GM12878 (cell line): ENCODE measurements around the gene UBLCP1. TPM values are rescaled to one million over a fixed set of nuclear protein-coding genes. Genes with fewer than 3 reads are reported as not detected.
A peak's percentile ranks its signal among the peaks of the same experiment; 100 is the strongest.

Experiments
- ATAC-seq: fragments of 200-7000 bp; cut with Tn5 transposase; 3 replicates; pipeline ENCODE4 v1.9.1; 2020; ENCODE audit warnings: mild to moderate bottlenecking, moderate library complexity
- BruUV-seq: library from RNA; stranded (reverse); fragments of 400-500 nt; replicated peaks from 2 replicates; lab custom pipeline; 2021; lab: Mats Ljungman, UMichigan
- CTCF ChIA-PET: fragments of 300-600 bp; sonication (Branson Sonifier 250); formaldehyde crosslinking; extraction: SDS; loops from one replicate; lab custom pipeline; 2021; ENCODE audit warnings: inconsistent platforms; lab: Yijun Ruan, JAX
- POLR2A ChIA-PET: fragments of 350-600 bp; formaldehyde crosslinking; extraction: SDS; loops from one replicate; lab custom pipeline; 2021; ENCODE audit warnings: inconsistent platforms; lab: Charles Lee
- RAD21 ChIA-PET: fragments of 300-600 bp; sonication (Branson Sonifier 250); formaldehyde crosslinking; loops from one replicate; lab custom pipeline; 2023; ENCODE audit warnings: antibody characterized with exemption; ENCODE audit not compliant: unreplicated experiment; lab: Charles Lee
- SMC1A ChIA-PET: fragments of 300-600 bp; sonication (Branson Sonifier 250); formaldehyde crosslinking; loops from one replicate; lab custom pipeline; 2023; ENCODE audit not compliant: unreplicated experiment, uncharacterized antibody; lab: Charles Lee
- DNase-seq: peaks from one replicate; pipeline ENCODE4 v3.0.0-alpha.2; 2011; ENCODE audit warnings: low read depth, low spot score
- FAIRE-seq: peaks from 3 replicates; lab custom pipeline; 2011; peaks lifted over from hg19 to GRCh38; lab: Jason Lieb, UNC
- H2AFZ ChIP-seq: 2 replicates; pipeline ENCODE4 v1.6.0; 2011; ENCODE audit warnings: low read depth, low read length, control low read depth; ENCODE audit not compliant: control insufficient read depth
- H3K27ac ChIP-seq: 2 replicates; pipeline ENCODE4 v1.5.1; 2011; ENCODE audit warnings: control low read depth; ENCODE audit not compliant: control insufficient read depth, insufficient read depth
- H3K27me3 ChIP-seq, 2 experiments: replicated peaks in 1 of 2; 2 replicates each; pipeline versions ENCODE4 v1.6.0 to v1.6.1; 2011; ENCODE audit warnings: low read length in 1 of 2; ENCODE audit not compliant: control insufficient read depth in 2 of 2, insufficient read depth in 2 of 2
- H3K36me3 ChIP-seq, 2 experiments: 2 replicates each; pipeline ENCODE4 v1.5.1; 2011; ENCODE audit warnings: low read length in 1 of 2; ENCODE audit not compliant: control insufficient read depth in 2 of 2, insufficient read depth in 2 of 2
- H3K4me1 ChIP-seq: 2 replicates; pipeline ENCODE4 v1.6.1; 2011; ENCODE audit warnings: mild to moderate bottlenecking, low read length, moderate library complexity, mixed read lengths; ENCODE audit not compliant: control insufficient read depth, insufficient read depth
- H3K4me2 ChIP-seq: 2 replicates; pipeline ENCODE4 v1.6.0; 2011; ENCODE audit warnings: control low read depth; ENCODE audit not compliant: control insufficient read depth, insufficient read depth
- H3K4me3 ChIP-seq: fragments of 200-600 bp; sonication (generic); 2 replicates; pipeline ENCODE4 v1.5.1; 2016
- H3K79me2 ChIP-seq: 2 replicates; pipeline ENCODE4 v1.6.0; 2011; ENCODE audit warnings: low read length; ENCODE audit not compliant: control insufficient read depth, insufficient read depth
- H3K9ac ChIP-seq: 2 replicates; pipeline ENCODE4 v1.8.0; 2011; ENCODE audit warnings: low read length, control low read depth, mixed read lengths; ENCODE audit not compliant: control insufficient read depth, insufficient read depth
- H3K9me3 ChIP-seq: replicated peaks from 3 replicates; pipeline ENCODE4 v1.5.1; 2011; ENCODE audit warnings: mild to moderate bottlenecking, low read length; ENCODE audit not compliant: control insufficient read depth, insufficient read depth
- H4K20me1 ChIP-seq: 2 replicates; pipeline ENCODE4 v1.6.0; 2011; ENCODE audit not compliant: control insufficient read depth, insufficient read depth
- CBX3 ChIP-seq: fragments of 200-600 bp; sonication (generic); IDR thresholded peaks from 2 replicates; pipeline ENCODE4 v1.6.1; 2016; ENCODE audit warnings: low read depth, borderline replicate concordance
- CBX5 ChIP-seq: sonication (generic); IDR thresholded peaks from 2 replicates; pipeline ENCODE4 v1.6.1; 2016; ENCODE audit warnings: low read depth, moderate library complexity, mild to moderate bottlenecking, inconsistent platforms
- MEF2A ChIP-seq: IDR thresholded peaks from 2 replicates; pipeline ENCODE4 v1.6.1; 2011; ENCODE audit warnings: low read depth, mild to moderate bottlenecking, low read length, moderate library complexity; ENCODE audit not compliant: insufficient read depth
- MTA2 ChIP-seq: fragments of 450-650 bp; IDR thresholded peaks from 2 replicates; pipeline ENCODE4 v1.6.1; 2016; ENCODE audit warnings: low read depth, mild to moderate bottlenecking, moderate library complexity
- MYB ChIP-seq: fragments of 150-350 bp; IDR thresholded peaks from 2 replicates; pipeline ENCODE4 v1.6.1; 2014; ENCODE audit warnings: mild to moderate bottlenecking, low read depth, low read length, borderline replicate concordance
- SP1 ChIP-seq: IDR thresholded peaks from one replicate; pipeline ENCODE4 v1.6.1; 2011; ENCODE audit warnings: low read depth, low read length
- SREBF2 ChIP-seq: IDR thresholded peaks from 2 replicates; pipeline ENCODE4 v1.6.1; 2012; ENCODE audit warnings: mild to moderate bottlenecking, low read length
- WGBS: methylation state at CpG from one replicate; pipeline ENCODE4 v1.1.6; 2016; ENCODE audit warnings: low lambda C conversion rate; ENCODE audit not compliant: insufficient replicate concordance, insufficient coverage; ENCODE audit errors: missing lambda C conversion rate; 5-methylcytosine and 5-hydroxymethylcytosine counted together
- in situ Hi-C: fragments of 300-500 bp; cut with MboI; formaldehyde crosslinking; loops from 9 replicates; pipeline ENCODE4 v1.14.3; 2018; ENCODE audit warnings: mixed read lengths
- intact Hi-C: fragments of 100-400 bp; cut with micrococcal nuclease; formaldehyde crosslinking; loops from one replicate; pipeline ENCODE4 v1.14.2; 2022; ENCODE audit not compliant: unreplicated experiment
- polyA plus RNA-seq, 11 experiments: library from polyadenylated mRNA; depleted of rRNA in 4 of 11; unstranded in 6 of 11; stranded (reverse) in 5 of 11; fragments of >200 nt; fragmentation: Nextera tagmentation in 4 of 11; fragmentation: Illumina TruSeq in 1 of 11; extraction: Ambion mirVana in 4 of 11; extraction: Trizol in 1 of 11; gene quantifications; 1 replicate in 1 of 11; 2 replicates in 10 of 11; pipeline versions ENCODE4 v1.2.1 to v1.2.3, GENCODE V29; 2011 to 2016; ENCODE audit warnings: inconsistent platforms in 2 of 11, missing spikeins in 2 of 11, low read depth in 1 of 11
- total RNA-seq, 4 experiments: library from RNA; depleted of rRNA in 3 of 4; stranded (reverse); fragments of >200 nt in 3 of 4; fragmentation: Illumina TruSeq in 1 of 4; extraction: Trizol in 1 of 4; gene quantifications; 2 replicates each; pipeline versions ENCODE4 v1.2.1 to v1.2.3, GENCODE V29; 2013 to 2021
- TF ChIP-seq, protein P1 (sequence below): fragments of 450-650 bp; conservative IDR thresholded peaks from 2 replicates; pipeline ENCODE4 v1.6.1; 2017; ENCODE audit warnings: mild to moderate bottlenecking, moderate library complexity

UBLCP1 gene
- total and polyA plus RNA-seq, 10 of the 15 experiments (the other 5 are each of a cell fraction or from before 2014, with no cell fraction given): 18.8 to 44.2 (median 32.1) TPM

DNA sequence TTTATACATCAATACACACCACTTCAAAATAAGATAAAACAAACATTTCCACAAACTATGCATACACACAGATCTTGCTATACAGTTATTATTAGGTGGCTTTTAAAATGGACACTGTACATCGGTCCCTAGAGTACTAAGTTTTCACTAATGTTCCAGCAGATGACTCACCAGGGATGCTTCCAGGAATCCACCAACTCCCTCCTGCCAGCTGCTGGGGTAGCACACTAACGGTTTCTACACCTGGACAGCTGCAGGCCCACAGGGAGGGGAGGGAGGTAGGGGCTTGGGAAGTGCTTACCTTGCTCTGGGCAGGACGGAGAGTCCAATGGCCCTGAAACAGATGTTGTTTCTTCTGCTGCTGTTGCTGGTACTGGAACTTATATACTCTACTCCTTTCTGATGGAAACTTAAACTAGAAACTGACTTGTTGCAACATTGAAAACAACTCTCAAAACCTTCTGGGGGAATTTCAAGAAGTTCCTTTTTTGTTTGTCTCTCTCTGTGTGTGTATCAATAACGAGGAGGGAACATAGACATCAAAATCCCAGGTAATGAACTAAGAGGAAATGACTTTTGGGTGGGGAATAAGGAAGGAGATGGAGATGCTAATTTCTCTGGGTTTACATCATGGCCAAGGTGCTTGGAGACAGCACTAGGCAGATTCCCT, 67.2 kb downstream of the UBLCP1 start, which contains the start of gene IL12B:
IL12B (minus strand) TSS at position 357 of the 670 bp plus-strand sequence. CDS start 3,705 bp downstream, outside the sequence.
- DNase-seq: no peak
- TF ChIP-seq MYB (no peak), CBX3 (no peak), SREBF2 (no peak), CBX5 (no peak), MEF2A (no peak), MTA2 (no peak), SP1 (no peak)
- TF ChIP-seq, protein P1, sequence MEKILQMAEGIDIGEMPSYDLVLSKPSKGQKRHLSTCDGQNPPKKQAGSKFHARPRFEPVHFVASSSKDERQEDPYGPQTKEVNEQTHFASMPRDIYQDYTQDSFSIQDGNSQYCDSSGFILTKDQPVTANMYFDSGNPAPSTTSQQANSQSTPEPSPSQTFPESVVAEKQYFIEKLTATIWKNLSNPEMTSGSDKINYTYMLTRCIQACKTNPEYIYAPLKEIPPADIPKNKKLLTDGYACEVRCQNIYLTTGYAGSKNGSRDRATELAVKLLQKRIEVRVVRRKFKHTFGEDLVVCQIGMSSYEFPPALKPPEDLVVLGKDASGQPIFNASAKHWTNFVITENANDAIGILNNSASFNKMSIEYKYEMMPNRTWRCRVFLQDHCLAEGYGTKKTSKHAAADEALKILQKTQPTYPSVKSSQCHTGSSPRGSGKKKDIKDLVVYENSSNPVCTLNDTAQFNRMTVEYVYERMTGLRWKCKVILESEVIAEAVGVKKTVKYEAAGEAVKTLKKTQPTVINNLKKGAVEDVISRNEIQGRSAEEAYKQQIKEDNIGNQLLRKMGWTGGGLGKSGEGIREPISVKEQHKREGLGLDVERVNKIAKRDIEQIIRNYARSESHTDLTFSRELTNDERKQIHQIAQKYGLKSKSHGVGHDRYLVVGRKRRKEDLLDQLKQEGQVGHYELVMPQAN: no peak
- TF ChIP-seq, all 136 proteins: peak for 0
- Histone ChIP-seq H2AFZ (no peak within 1 kb of the TSS), H3K4me2 (peak within 1 kb of the TSS; percentile 82), H3K36me3 (no peaks in the 10 kb centered on the region), H4K20me1 (no peaks in the 10 kb centered on the region), H3K27me3 (0 out of 4 replicates have a peak, but pooled peaks cover 0 to 3% of the 10 kb centered on the region in 2 experiments), H3K4me1 (peaks cover 10% of the 10 kb centered on the region), H3K79me2 (no peaks in the 10 kb centered on the region), H3K27ac (no peak within 1 kb of the TSS), H3K4me3 (peak within 1 kb of the TSS; percentile 54), H3K9me3 (no peaks in the 10 kb centered on the region), H3K9ac (no peak within 1 kb of the TSS)
- 33% methylated on average over 4 of the region's 4 CpGs for WGBS
- SMC1A ChIA-PET: interaction anchor here (0.5 kb wide), 1 partner anchor 24 kb away, joined by 3 read pairs; no protein-coding TSS in a partner anchor
- CTCF ChIA-PET: interaction anchor here (0.8 to 1.3 kb wide), 3 partner anchors 10 to 691 kb away, joined by 3 read pairs; no protein-coding TSS in a partner anchor
- no peak for FAIRE-seq
- RAD21 ChIA-PET: interaction anchor here (0.6 kb wide), 1 partner anchor 420 kb away, joined by 3 read pairs; no protein-coding TSS in a partner anchor
- BruUV-seq: no TSS peak
- ATAC-seq: no peak
- in situ Hi-C loops: no loop called here
- POLR2A ChIA-PET: no interaction called here
- intact Hi-C loops: loop anchor here (5.0 to 10.0 kb wide), 5 partner anchors 97 to 585 kb away; partner anchors contain the start of gene ADRA1B
